ENCODE results near the gene CSF2RB.

The CSF2RB gene

GRCh38 chr22:36922105-36922608 lies 8.7 kb downstream of the CSF2RB start:
- no peak for DNase-seq

GRCh38 chr22:36922711-36923110 lies 9.3 kb downstream of the CSF2RB start:
- DNase-seq, result no peak

- peak; percentile 42 to 47 (median 45) for DNase-seq
Measured at GRCh38 chr22:36923131-36923788, 9.8 kb downstream of the CSF2RB start.

GRCh38 chr22:36924151-36924698 lies 10.8 kb downstream of the CSF2RB start:
- DNase-seq, result no peak

- no peak for DNase-seq
Measured at GRCh38 chr22:36925388-36926290, 12.2 kb downstream of the CSF2RB start.

GRCh38 chr22:36926309-36926708 lies 12.9 kb downstream of the CSF2RB start:
- DNase-seq, result no peak

- DNase-seq, result no peak
Measured at GRCh38 chr22:36926721-36927435, 13.4 kb downstream of the CSF2RB start.

- no peak for DNase-seq
Measured at GRCh38 chr22:36927671-36928070, 14.2 kb downstream of the CSF2RB start.

GRCh38 chr22:36928196-36928595 lies 14.8 kb downstream of the CSF2RB start:
- DNase-seq, result no peak

GRCh38 chr22:36928786-36929535 lies 15.5 kb downstream of the CSF2RB start:
- no peak for DNase-seq

- no peak for DNase-seq
Measured at GRCh38 chr22:36929621-36930020, 16.2 kb downstream of the CSF2RB start.

GRCh38 chr22:36930041-36930935 lies 16.9 kb downstream of the CSF2RB start:
- DNase-seq, result no peak

- DNase-seq, result no peak
Measured at GRCh38 chr22:36931446-36931845, 18.0 kb downstream of the CSF2RB start.

GRCh38 chr22:36933629-36934417 lies 20.4 kb downstream of the CSF2RB start:
- no peak for DNase-seq

GRCh38 chr22:36934418-36935312 lies 21.2 kb downstream of the CSF2RB start:
- DNase-seq, result no peak

GRCh38 chr22:36935313-36935610 lies 21.8 kb downstream of the CSF2RB start:
- no peak for DNase-seq

GRCh38 chr22:36935694-36936093 lies 22.3 kb downstream of the CSF2RB start:
- DNase-seq, result no peak

GRCh38 chr22:36936362-36937116 lies 23.1 kb downstream of the CSF2RB start:
- DNase-seq, result peak in 1 of 3 donors; percentile 20
